Mesodermal cell (in vitro differentiated cells): Measurements from ENCODE around the gene ENOX2.

ENCODE experiments used
- H3K27ac ChIP-seq: 2 replicates; pipeline ENCODE4 v1.7.0; 2013; ENCODE audit warnings: mild to moderate bottlenecking, low read depth, low read length, moderate library complexity; ENCODE audit not compliant: severe bottlenecking
- H3K36me3 ChIP-seq: 2 replicates; pipeline ENCODE4 v1.7.1; 2013; ENCODE audit warnings: mild to moderate bottlenecking, low read length, moderate library complexity; ENCODE audit not compliant: control insufficient read depth, insufficient read depth
- H3K4me1 ChIP-seq: one replicate; pipeline ENCODE4 v1.7.1; 2013; ENCODE audit warnings: mild to moderate bottlenecking, low read length; ENCODE audit not compliant: insufficient read depth, control insufficient read depth, poor library complexity, severe bottlenecking
- H3K4me3 ChIP-seq: 2 replicates; pipeline ENCODE4 v1.7.0; 2013; ENCODE audit warnings: low read length, control low read depth, mild to moderate bottlenecking; ENCODE audit not compliant: insufficient read depth, poor library complexity, severe bottlenecking; ENCODE audit errors: extremely low read depth
- H3K9me3 ChIP-seq: 2 replicates; pipeline ENCODE4 v1.7.1; 2013; ENCODE audit warnings: mild to moderate bottlenecking, low read length, moderate library complexity; ENCODE audit not compliant: control insufficient read depth
- WGBS, 2 experiments: methylation state at CpG; one replicate each; pipeline ENCODE4 v1.1.5; 2013; ENCODE audit warnings: missing lambda C conversion rate in 2 of 2; ENCODE audit not compliant: insufficient coverage in 2 of 2; 5-methylcytosine and 5-hydroxymethylcytosine counted together

Gene ENOX2

DNA sequence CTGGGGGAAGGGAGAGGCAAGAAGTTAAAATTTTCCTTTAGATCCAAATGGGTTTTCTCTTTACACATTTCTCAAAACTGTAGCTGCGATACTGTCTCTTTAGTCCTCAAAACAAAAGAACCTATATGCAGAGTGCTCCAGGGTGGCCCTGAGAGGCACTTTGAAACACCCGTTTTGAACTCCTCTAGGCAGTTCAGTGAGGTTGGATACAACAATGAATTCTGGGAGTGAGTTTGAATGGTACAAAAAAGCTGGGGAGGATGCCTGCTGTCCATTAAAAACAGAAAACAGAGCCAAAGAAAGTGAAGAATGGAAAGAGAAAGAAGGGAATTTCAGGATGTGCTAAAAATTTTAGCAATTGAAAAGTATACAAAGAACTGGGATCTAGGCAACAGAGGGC, 23.1 kb downstream of the ENOX2 start:
- Histone ChIP-seq H3K4me3 (no peak overlapping the region), H3K36me3 (no peaks in the 10 kb centered on the region), H3K27ac (no peak overlapping the region), H3K4me1 (no peaks in the 10 kb centered on the region), H3K9me3 (no peaks in the 10 kb centered on the region)
- 80% methylated on average over 1 of the region's 2 CpGs; no CpG with 5 or more reads in 1 of the 2 experiments for WGBS, 2 experiments

DNA sequence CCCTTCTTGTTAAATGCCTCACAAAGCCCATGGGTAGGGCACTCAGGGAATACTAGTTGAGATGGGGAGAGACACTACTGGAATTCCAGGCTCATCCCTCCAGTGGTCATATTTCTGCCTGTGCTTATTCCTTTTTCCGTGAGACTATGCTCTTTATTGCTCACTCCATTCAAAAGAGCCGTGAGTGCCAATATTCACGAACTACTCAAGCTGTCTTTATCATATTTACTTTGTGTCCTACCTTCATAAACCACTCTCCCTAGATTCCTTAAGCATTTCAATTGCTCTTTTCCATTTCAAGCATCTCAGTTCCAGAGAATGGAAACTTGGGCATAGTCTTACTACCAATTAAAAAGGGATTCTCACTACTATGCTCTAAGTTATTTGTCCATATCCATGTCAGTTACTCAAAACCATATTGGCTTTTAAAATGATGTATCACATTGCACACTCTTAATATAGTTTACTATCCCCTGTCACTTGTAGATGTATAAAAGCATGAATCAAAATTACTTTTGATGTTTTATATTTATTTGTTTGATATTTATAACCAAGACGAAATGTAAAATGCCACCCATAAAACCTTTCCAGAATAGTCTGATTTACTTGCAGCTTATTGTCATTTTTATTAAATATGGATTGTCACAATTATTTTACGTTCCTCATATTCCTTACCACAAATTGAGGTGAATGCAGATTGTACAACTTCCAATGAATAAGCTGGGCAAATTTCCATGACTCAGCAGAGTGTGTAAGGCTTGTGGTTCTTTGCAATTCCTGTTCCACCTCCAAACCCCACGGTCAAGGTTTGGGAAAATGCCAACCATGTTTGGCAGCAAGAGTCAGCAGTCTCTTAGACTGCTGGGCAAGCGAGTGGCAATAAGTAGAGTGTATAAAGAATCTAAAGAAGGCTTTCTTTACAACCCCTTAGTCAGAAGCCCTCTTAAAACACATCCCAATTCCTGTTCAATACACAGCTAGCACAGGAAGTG, 24.4 kb downstream of the ENOX2 start:
- 92 to 94% methylated on average over 2 to 3 of the region's 7 CpGs for WGBS, 2 experiments
- no peaks in the 10 kb centered on the region for H3K9me3 ChIP-seq
- no peak overlapping the region for H3K4me3 ChIP-seq
- no peak overlapping the region for H3K27ac ChIP-seq
- H3K36me3 ChIP-seq, result no peaks in the 10 kb centered on the region
- no peaks in the 10 kb centered on the region for H3K4me1 ChIP-seq

DNA sequence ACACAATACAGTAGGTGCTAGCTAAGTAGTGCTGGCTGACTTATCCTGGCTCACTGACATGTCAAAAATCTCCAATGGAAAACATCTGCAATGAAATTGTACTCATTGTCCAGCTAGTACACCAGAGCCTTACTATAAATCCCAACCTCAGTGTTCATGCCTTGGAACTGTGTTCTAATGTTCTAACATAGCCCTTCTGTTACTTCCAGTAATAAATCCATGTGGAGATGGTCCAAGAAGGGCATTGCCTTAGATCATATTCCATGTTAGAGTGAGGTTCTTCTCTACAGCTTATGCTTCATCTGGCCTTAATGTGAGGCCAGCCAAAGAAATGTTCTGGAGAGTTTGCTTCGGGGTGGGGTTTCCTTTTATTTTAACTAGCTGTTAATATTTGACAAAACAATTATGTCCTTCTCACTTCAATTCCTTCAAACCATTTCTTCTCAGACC, 25.1 kb downstream of the ENOX2 start:
- Histone ChIP-seq H3K9me3 (no peaks in the 10 kb centered on the region), H3K4me3 (no peak overlapping the region), H3K4me1 (no peaks in the 10 kb centered on the region), H3K36me3 (no peaks in the 10 kb centered on the region), H3K27ac (no peak overlapping the region)
- WGBS, 2 experiments, result no CpG with 5 or more reads among the region's 1 CpG

DNA sequence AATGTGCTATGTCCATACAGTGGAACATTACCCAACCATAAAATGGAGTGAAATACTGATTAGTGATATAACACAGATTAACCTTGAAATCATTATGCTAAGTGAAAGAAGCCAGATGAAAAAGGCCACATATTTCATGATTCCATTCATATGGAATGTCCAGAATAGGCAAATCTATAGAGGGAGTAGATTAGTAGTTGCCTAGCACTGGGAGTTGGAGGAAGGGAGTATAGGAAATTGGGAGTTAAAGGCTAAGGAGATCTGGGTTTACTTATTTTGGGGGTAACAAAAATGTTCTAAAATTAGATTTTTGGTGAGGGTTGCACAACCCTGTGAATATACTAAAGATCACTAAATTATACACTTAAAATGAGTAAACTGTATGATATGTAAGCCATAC, 26.8 kb downstream of the ENOX2 start:
- no peaks in the 10 kb centered on the region for H3K36me3 ChIP-seq
- no peaks in the 10 kb centered on the region for H3K4me1 ChIP-seq
- no peaks in the 10 kb centered on the region for H3K9me3 ChIP-seq

DNA sequence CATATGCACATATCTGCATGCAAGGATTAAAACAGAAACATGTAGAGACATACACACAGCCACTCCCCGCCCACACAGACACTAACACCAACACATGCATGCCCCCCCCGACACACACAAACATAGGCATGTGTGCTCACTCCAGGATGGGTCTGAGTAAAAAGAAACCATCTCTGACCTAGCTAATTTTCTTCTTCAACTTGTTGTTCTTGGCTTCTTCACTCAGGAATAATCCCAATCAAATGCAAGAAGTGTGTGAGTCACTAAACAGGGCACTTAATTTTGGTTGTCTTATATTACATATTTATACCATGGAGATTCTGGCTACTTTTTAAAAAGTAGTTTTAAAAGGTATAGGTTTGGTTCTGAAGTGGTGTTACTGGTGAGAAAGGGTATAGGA, 28.3 kb downstream of the ENOX2 start:
- H3K4me1 ChIP-seq, result no peaks in the 10 kb centered on the region
- no peak overlapping the region for H3K4me3 ChIP-seq
- WGBS, 2 experiments, result no CpG with 5 or more reads among the region's 2 CpGs
- H3K27ac ChIP-seq, result no peak overlapping the region
- no peaks in the 10 kb centered on the region for H3K36me3 ChIP-seq
- H3K9me3 ChIP-seq, result no peaks in the 10 kb centered on the region

More for the DNA sequence above, 26.8 kb downstream of the ENOX2 start:
- Histone ChIP-seq H3K4me3 (no peak overlapping the region), H3K27ac (no peak overlapping the region)

DNA sequence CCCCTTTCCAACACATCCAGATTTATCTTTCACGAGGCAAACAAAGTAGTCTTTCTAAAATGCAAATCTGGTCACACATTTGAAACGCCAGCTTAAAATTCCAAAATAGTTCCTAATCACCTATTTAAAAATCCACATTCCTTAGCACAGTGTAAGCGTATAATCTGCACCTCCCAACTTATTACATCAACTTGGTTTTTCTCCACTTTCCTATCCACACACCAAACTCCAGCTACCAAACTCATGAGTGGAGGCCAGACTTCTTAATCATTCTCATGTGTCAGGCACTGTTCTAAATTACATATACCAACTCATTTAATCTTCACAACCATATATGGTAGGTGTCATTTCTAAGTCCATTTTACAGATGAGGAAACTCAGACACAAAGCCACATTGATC, 33.8 kb downstream of the ENOX2 start:
- H3K4me1 ChIP-seq, result no peaks in the 10 kb centered on the region
- no peak overlapping the region for H3K4me3 ChIP-seq
- 83 to 90% methylated on average over 2 to 3 of the region's 3 CpGs for WGBS, 2 experiments
- H3K27ac ChIP-seq, result no peak overlapping the region
- H3K36me3 ChIP-seq, result no peaks in the 10 kb centered on the region
- no peaks in the 10 kb centered on the region for H3K9me3 ChIP-seq

DNA sequence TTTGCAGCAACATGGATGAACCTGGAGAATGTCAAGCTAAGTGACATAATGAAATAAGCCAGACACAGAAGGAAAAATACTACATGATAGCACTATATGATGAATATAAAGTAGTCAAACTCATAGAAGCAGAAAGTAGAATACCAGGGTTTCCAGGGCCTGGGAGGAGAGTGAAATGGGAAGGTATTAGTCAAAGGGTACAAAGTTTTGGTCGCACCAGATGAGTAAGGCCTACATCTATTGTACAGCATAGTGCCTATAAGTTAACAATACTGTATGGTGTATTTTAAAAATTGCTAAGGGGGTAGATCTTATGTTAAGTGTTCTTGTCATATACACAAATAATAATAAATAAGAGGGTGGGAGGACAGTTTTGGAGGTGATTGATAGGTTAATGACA, 41.5 kb downstream of the ENOX2 start:
- no peak overlapping the region for H3K4me3 ChIP-seq
- H3K27ac ChIP-seq, result no peak overlapping the region
- no CpG with 5 or more reads among the region's 1 CpG for WGBS, 2 experiments
- no peaks in the 10 kb centered on the region for H3K9me3 ChIP-seq
- no peaks in the 10 kb centered on the region for H3K4me1 ChIP-seq
- H3K36me3 ChIP-seq, result no peaks in the 10 kb centered on the region

DNA sequence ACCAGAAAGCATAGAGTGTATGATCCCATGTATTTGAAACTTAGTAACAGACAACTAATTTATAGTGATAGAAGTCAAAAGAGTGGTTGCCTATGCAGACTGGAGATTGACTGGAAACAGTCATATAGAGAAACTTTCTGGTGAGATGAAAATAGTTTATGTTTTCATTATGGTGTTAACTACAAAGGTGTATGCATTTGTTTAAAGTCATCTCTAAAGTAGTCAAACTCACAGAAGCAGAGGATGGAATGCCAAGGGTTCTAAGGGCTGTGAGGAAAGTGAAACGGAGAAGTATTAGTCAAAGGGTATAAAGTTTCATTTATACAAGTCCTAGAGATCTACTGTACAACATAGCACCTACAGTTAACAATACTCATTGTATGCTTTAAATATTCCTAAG, 45.8 kb downstream of the ENOX2 start:
- Histone ChIP-seq H3K27ac (no peak overlapping the region), H3K4me3 (no peak overlapping the region), H3K36me3 (no peaks in the 10 kb centered on the region), H3K9me3 (no peaks in the 10 kb centered on the region), H3K4me1 (no peaks in the 10 kb centered on the region)
- no CpG with 5 or more reads among the region's 1 CpG for WGBS, 2 experiments

DNA sequence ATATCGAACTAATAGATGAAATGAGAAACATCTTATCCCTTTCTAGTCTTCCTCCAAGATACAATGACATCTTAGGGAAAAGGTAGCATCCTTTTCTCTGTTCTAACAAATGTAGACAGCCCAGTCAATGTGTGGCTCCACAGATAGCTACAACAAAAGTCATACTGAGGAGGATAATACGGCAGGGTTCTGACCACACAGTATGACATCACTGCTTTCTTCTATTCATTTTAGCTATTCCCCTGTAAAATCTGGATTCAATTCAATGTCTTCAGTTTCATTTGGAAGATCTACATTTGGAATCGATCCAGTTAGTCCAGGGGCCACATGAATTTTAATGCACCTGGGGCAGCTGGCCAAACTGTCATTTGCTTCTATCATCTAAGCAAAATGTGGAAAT, 51.4 kb downstream of the ENOX2 start:
- WGBS, 2 experiments, result no CpG with 5 or more reads among the region's 3 CpGs
- Histone ChIP-seq H3K4me1 (no peaks in the 10 kb centered on the region), H3K9me3 (no peaks in the 10 kb centered on the region), H3K27ac (no peak overlapping the region), H3K4me3 (no peak overlapping the region), H3K36me3 (no peaks in the 10 kb centered on the region)

DNA sequence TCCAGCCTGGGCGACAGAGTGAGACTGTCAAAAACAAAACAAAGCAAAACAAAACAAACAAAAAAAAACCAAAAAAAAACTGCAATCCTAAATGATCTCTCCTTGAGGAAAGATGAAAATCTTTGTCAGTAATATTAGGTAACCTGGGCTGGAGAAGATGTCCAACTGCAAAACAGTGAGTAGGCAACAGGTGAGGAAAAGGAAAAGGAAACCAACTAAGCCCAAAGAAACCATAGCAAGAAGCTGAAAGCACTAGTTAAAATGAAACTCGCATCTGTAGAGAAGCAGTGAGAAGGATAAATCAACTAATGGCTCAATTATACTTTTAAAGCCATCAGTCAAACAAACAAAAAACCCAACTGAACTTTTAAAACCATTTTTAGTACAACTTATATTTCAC, 54.2 kb downstream of the ENOX2 start:
- H3K9me3 ChIP-seq, result no peaks in the 10 kb centered on the region
- H3K27ac ChIP-seq, result no peak overlapping the region
- no CpG with 5 or more reads among the region's 2 CpGs for WGBS, 2 experiments
- H3K4me3 ChIP-seq, result no peak overlapping the region
- H3K4me1 ChIP-seq, result no peaks in the 10 kb centered on the region
- H3K36me3 ChIP-seq, result no peaks in the 10 kb centered on the region

DNA sequence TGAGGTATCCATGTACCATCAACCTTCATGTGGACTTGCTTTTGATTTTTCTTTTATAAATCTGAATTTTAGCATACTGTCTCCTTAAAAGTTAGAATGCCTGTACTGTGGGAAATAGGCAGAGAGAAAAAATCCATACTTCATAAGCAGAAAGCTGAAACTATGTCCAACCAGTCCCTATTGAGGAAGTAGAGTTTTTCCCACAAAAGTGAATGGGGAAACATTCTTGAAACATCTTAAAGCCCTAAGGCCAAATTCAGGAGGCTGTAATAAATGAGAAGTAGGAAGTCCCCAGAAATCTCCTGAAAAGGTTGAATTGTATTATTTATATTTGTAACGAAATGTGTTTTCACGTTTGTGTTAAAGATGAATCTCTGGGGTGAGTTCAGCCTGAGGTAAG, 56.3 kb downstream of the ENOX2 start:
- no peak overlapping the region for H3K27ac ChIP-seq
- H3K36me3 ChIP-seq, result no peaks in the 10 kb centered on the region
- WGBS, 2 experiments, result no CpG with 5 or more reads among the region's 2 CpGs

More for the DNA sequence above, 56.3 kb downstream of the ENOX2 start:
- Histone ChIP-seq H3K9me3 (no peaks in the 10 kb centered on the region), H3K4me3 (no peak overlapping the region), H3K4me1 (no peaks in the 10 kb centered on the region)
